Neural cell (in vitro differentiated cells): Measurements from ENCODE around the gene BCAN.

Experiments
- EP300 ChIP-seq: fragments of 450-650 bp; conservative IDR thresholded peaks from 2 replicates; pipeline ENCODE4 v1.6.1; 2014; ENCODE audit warnings: antibody characterized with exemption, mild to moderate bottlenecking, moderate library complexity; ENCODE audit not compliant: poor library complexity, severe bottlenecking
- TF ChIP-seq, protein P1 (sequence below): fragments of 450-650 bp; IDR thresholded peaks from 2 replicates; pipeline ENCODE4 v1.5.1; 2014; ENCODE audit warnings: antibody characterized with exemption, mild to moderate bottlenecking, moderate library complexity; ENCODE audit not compliant: poor library complexity, severe bottlenecking

GRCh38 chr1:156648496-156648895 is 6.6 kb downstream of the BCAN start:
- TF ChIP-seq, protein P1, sequence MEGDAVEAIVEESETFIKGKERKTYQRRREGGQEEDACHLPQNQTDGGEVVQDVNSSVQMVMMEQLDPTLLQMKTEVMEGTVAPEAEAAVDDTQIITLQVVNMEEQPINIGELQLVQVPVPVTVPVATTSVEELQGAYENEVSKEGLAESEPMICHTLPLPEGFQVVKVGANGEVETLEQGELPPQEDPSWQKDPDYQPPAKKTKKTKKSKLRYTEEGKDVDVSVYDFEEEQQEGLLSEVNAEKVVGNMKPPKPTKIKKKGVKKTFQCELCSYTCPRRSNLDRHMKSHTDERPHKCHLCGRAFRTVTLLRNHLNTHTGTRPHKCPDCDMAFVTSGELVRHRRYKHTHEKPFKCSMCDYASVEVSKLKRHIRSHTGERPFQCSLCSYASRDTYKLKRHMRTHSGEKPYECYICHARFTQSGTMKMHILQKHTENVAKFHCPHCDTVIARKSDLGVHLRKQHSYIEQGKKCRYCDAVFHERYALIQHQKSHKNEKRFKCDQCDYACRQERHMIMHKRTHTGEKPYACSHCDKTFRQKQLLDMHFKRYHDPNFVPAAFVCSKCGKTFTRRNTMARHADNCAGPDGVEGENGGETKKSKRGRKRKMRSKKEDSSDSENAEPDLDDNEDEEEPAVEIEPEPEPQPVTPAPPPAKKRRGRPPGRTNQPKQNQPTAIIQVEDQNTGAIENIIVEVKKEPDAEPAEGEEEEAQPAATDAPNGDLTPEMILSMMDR: no peak
- no peak for TF ChIP-seq EP300
